Measurements from ENCODE around the gene ADCYAP1. TPM values are rescaled to one million over a fixed set of nuclear protein-coding genes. Genes with fewer than 3 reads are reported as not detected.
A peak's percentile ranks its signal among the peaks of the same experiment; 100 is the strongest.

The ADCYAP1 gene
- total RNA-seq, 1 donor from 2014 or later, result not detected

GRCh38 chr18:949724-950631 is 45.3 kb downstream of the ADCYAP1 start:
- peaks cover 7% of the 10 kb centered on the region for H3K4me1 Mint-ChIP-seq (ENCODE audit: low read depth, unreplicated experiment)

GRCh38 chr18:950882-951495 is 46.3 kb downstream of the ADCYAP1 start:
- H3K4me1 ChIP-seq (ENCODE audit: insufficient read depth, low read length), result no peaks in the 10 kb centered on the region
- no peak overlapping the region for H2AFZ ChIP-seq (ENCODE audit: low read depth, low read length)
- no peak overlapping the region for H3K4me2 ChIP-seq (ENCODE audit: low read length)
- no peaks in the 10 kb centered on the region for H3K36me3 ChIP-seq (ENCODE audit: insufficient read depth, low read length)
- no peaks in the 10 kb centered on the region for H3K27me3 ChIP-seq (ENCODE audit: insufficient read depth, low read length)
- H3K9ac ChIP-seq (ENCODE audit: low read length), result no peak overlapping the region
- H3K36me3 Mint-ChIP-seq (ENCODE audit: low read depth, unreplicated experiment), result no peaks in the 10 kb centered on the region
- peaks cover 7% of the 10 kb centered on the region for H3K4me1 Mint-ChIP-seq (ENCODE audit: low read depth, unreplicated experiment)
- H3K4me3 ChIP-seq (ENCODE audit: insufficient read depth, low read depth, low read length), result no peak overlapping the region
- H3K79me2 ChIP-seq (ENCODE audit: insufficient read depth, low read length), result no peaks in the 10 kb centered on the region
- no peak overlapping the region for H3K27ac ChIP-seq (ENCODE audit: low read depth, low read length)
- H3K4me3 Mint-ChIP-seq (ENCODE audit: unreplicated experiment), result no peak overlapping the region
- no peaks in the 10 kb centered on the region for H3K9me3 ChIP-seq (ENCODE audit: insufficient read depth, low read depth, low read length)
- peaks cover 4% of the 10 kb centered on the region for H3K9me3 Mint-ChIP-seq (ENCODE audit: unreplicated experiment)
- DNase-seq (ENCODE audit: low read depth) (no peak), FAIRE-seq (no peak)
- H4K20me1 ChIP-seq (ENCODE audit: insufficient read depth, low read length), result no peaks in the 10 kb centered on the region
- H3K27ac Mint-ChIP-seq (ENCODE audit: unreplicated experiment), result peak overlapping the region; percentile 14
- H3K27me3 Mint-ChIP-seq (ENCODE audit: low read depth, unreplicated experiment), result peaks cover 2% of the 10 kb centered on the region
- no peak for TF ChIP-seq CTCF (IDR thresholded peaks at IDR 0.05; ENCODE audit: insufficient read depth, low read depth, low read length)
- TF ChIP-seq EZH2 (IDR thresholded peaks at IDR 0.05; ENCODE audit: insufficient read depth, low read length), result no peak

More at GRCh38 chr18:949724-950631, 45.3 kb downstream of the ADCYAP1 start:
- H3K4me1 ChIP-seq (ENCODE audit: insufficient read depth, low read length), result no peaks in the 10 kb centered on the region
- peaks cover 4% of the 10 kb centered on the region for H3K9me3 Mint-ChIP-seq (ENCODE audit: unreplicated experiment)
- H3K4me2 ChIP-seq (ENCODE audit: low read length), result no peak overlapping the region
- H3K79me2 ChIP-seq (ENCODE audit: insufficient read depth, low read length), result no peaks in the 10 kb centered on the region
- H3K36me3 ChIP-seq (ENCODE audit: insufficient read depth, low read length), result no peaks in the 10 kb centered on the region
- H4K20me1 ChIP-seq (ENCODE audit: insufficient read depth, low read length), result no peaks in the 10 kb centered on the region
- H3K4me3 ChIP-seq (ENCODE audit: insufficient read depth, low read depth, low read length), result no peak overlapping the region
- TF ChIP-seq CTCF (IDR thresholded peaks at IDR 0.05; ENCODE audit: insufficient read depth, low read depth, low read length) (no peak), EZH2 (IDR thresholded peaks at IDR 0.05; ENCODE audit: insufficient read depth, low read length) (no peak)
- no peak overlapping the region for H3K27ac Mint-ChIP-seq (ENCODE audit: unreplicated experiment)
- DNase-seq (ENCODE audit: low read depth), result no peak
- no peak for FAIRE-seq
- no peak overlapping the region for H3K27ac ChIP-seq (ENCODE audit: low read depth, low read length)
- H2AFZ ChIP-seq (ENCODE audit: low read depth, low read length), result no peak overlapping the region
- no peaks in the 10 kb centered on the region for H3K36me3 Mint-ChIP-seq (ENCODE audit: low read depth, unreplicated experiment)
- H3K27me3 Mint-ChIP-seq (ENCODE audit: low read depth, unreplicated experiment), result peaks cover 2% of the 10 kb centered on the region
- no peak overlapping the region for H3K9ac ChIP-seq (ENCODE audit: low read length)
- H3K9me3 ChIP-seq (ENCODE audit: insufficient read depth, low read depth, low read length), result no peaks in the 10 kb centered on the region
- H3K27me3 ChIP-seq (ENCODE audit: insufficient read depth, low read length), result no peaks in the 10 kb centered on the region
- H3K4me3 Mint-ChIP-seq (ENCODE audit: unreplicated experiment), result no peak overlapping the region

Data from astrocyte (in vitro differentiated cells and primary cell).